ENCODE data around the gene PHF20. TPM values are rescaled to one million over a fixed set of nuclear protein-coding genes. Genes with fewer than 3 reads are reported as not detected.
A peak's percentile ranks its signal among the peaks of the same experiment; 100 is the strongest.

PHF20 gene
- total and polyA plus RNA-seq, 4 donors: 17.5 to 51.5 (median 32.6) TPM

GRCh38 chr20:35952480-35953386, 180.9 kb downstream of the PHF20 start:
- peak overlapping the region; percentile 98 to 99 for H3K27ac ChIP-seq (ENCODE audit: low read depth in 1 of 2, low read length in 1 of 2)
- peak overlapping the region; percentile 70 for H3K4me3 ChIP-seq
- H3K27me3 ChIP-seq (ENCODE audit: control insufficient read depth in 3 of 3, insufficient read depth in 3 of 3, low read length in 2 of 3): no peaks in the 10 kb centered on the region
- H3K9me3 ChIP-seq (ENCODE audit: control insufficient read depth in 4 of 4, insufficient read depth in 3 of 4, low read length in 3 of 4): peaks cover 0 to 2% (median 0%) of the 10 kb centered on the region in 4 donors
- ATAC-seq (ENCODE audit: insufficient read depth, low FRiP score): no peak
- DNase-seq: peak in 2 of 3 donors; percentile 21 to 30
- 45 to 55% methylated on average over 6 of the region's 6 CpGs for WGBS, 2 donors
- no peak for TF ChIP-seq CTCF (IDR thresholded peaks at IDR 0.05; ENCODE audit: control extremely low read depth, extremely low read depth)
- H3K9ac ChIP-seq (ENCODE audit: insufficient read depth in 1 of 2, low read length in 2 of 2): peak overlapping the region; percentile 89 to 95
- H3K36me3 ChIP-seq (ENCODE audit: control insufficient read depth in 4 of 4, insufficient read depth in 4 of 4, low read length in 4 of 4): peaks cover 3 to 17% (median 4%) of the 10 kb centered on the region in 4 donors
- peaks cover 5 to 19% (median 13%) of the 10 kb centered on the region in 5 donors for H3K4me1 ChIP-seq (ENCODE audit: control insufficient read depth in 5 of 5, insufficient read depth in 5 of 5, low read length in 5 of 5)

DNA sequence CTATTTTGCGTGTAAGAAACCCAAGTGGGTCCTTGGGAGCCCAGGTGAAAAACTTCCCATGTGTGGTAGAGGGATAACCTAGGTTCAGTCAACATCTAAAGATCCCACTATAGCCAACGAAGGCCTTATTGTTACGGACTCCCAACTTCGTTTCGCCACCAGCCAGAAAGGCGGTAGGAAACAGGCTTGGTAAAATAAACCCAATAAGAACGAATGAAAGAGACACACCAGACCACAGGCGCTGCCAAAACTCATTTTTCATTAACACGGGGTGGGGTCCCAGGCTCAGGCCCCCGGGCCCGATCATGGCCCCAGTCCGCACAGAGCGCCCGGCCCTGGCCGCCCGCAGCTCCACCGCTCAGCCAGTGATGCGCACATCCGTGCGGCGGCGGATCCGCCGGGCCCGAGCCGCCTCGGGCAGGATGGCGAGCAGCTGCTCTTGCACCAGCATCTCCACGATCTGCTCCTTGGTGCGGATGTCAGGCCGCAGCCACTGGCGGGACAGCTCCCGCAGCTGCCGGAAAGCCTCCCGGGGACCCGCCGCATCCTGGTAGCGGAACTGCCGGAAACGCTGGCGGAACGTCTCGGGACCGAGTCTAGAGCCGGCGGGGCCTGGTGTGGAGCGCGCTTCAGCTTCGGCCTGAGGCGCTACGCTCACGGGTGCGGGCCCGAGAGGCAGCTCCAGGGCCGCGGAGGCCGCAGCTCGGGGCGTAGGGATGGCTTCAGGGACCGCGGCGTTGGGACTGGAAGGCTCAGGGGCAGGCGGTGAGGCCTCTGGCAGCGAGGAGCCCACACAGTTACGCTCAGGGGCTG, 181.8 kb downstream of the PHF20 start:
- WGBS, 2 donors: 2% methylated on average over 61 to 65 of the region's 65 CpGs
- Histone ChIP-seq H3K4me3 (peak overlapping the region; percentile 70), H3K27ac (ENCODE audit: low read depth in 1 of 2, low read length in 1 of 2) (peak overlapping the region; percentile 98 to 99), H3K9me3 (ENCODE audit: control insufficient read depth in 4 of 4, insufficient read depth in 3 of 4, low read length in 3 of 4) (peaks cover 0 to 2% (median 0%) of the 10 kb centered on the region in 4 donors), H3K9ac (ENCODE audit: insufficient read depth in 1 of 2, low read length in 2 of 2) (peak overlapping the region; percentile 89 to 95), H3K4me1 (ENCODE audit: control insufficient read depth in 5 of 5, insufficient read depth in 5 of 5, low read length in 5 of 5) (peaks cover 5 to 19% (median 13%) of the 10 kb centered on the region in 5 donors), H3K27me3 (ENCODE audit: control insufficient read depth in 3 of 3, insufficient read depth in 3 of 3, low read length in 2 of 3) (no peaks in the 10 kb centered on the region), H3K36me3 (ENCODE audit: control insufficient read depth in 4 of 4, insufficient read depth in 4 of 4, low read length in 4 of 4) (peaks cover 0 to 8% (median 0%) of the 10 kb centered on the region in 4 donors)
- TF ChIP-seq CTCF (IDR thresholded peaks at IDR 0.05; ENCODE audit: control extremely low read depth, extremely low read depth): no peak
- DNase-seq: peak in 2 of 3 donors; percentile 47 to 51
- peak; percentile 38 for ATAC-seq (ENCODE audit: insufficient read depth, low FRiP score)

GRCh38 chr20:35954200-35954906, 182.5 kb downstream of the PHF20 start, which contains the start of gene SCAND1:
Gene SCAND1 (minus strand): TSS chr20:35954502. CDS start chr20:35954284, 218 bp downstream.
- DNase-seq (peak; percentile 97 to 99 (median 98)), ATAC-seq (ENCODE audit: insufficient read depth, low FRiP score) (peak; percentile 93)
- H3K9ac ChIP-seq (ENCODE audit: insufficient read depth in 1 of 2, low read length in 2 of 2): peak within 1 kb of the TSS; percentile 95 to 98
- H3K36me3 ChIP-seq (ENCODE audit: control insufficient read depth in 4 of 4, insufficient read depth in 4 of 4, low read length in 4 of 4): peaks cover 0 to 8% (median 0%) of the 10 kb centered on the region in 4 donors
- H3K27me3 ChIP-seq (ENCODE audit: control insufficient read depth in 3 of 3, insufficient read depth in 3 of 3, low read length in 2 of 3): no peaks in the 10 kb centered on the region
- H3K4me3 ChIP-seq: peak within 1 kb of the TSS; percentile 70
- TF ChIP-seq CTCF (IDR thresholded peaks at IDR 0.05; ENCODE audit: control extremely low read depth, extremely low read depth): peak; percentile 92
- no peaks in the 10 kb centered on the region for H3K9me3 ChIP-seq (ENCODE audit: control insufficient read depth in 4 of 4, insufficient read depth in 3 of 4, low read length in 3 of 4)
- 0% methylated on average over 76 of the region's 76 CpGs for WGBS, 2 donors
- peak within 1 kb of the TSS; percentile 98 to 99 for H3K27ac ChIP-seq (ENCODE audit: low read depth in 1 of 2, low read length in 1 of 2)
- H3K4me1 ChIP-seq (ENCODE audit: control insufficient read depth in 5 of 5, insufficient read depth in 5 of 5, low read length in 5 of 5): peaks cover 5 to 19% (median 13%) of the 10 kb centered on the region in 5 donors
